Gastroesophageal sphincter (tissue), 3 donors: ENCODE data around the gene ZNF503.

Experiments used
- POLR2A ChIP-seq, 2 donors: fragments of 450-650 bp; IDR thresholded peaks; one replicate each; pipeline ENCODE4 v1.6.1; 2017; ENCODE audit warnings: antibody characterized with exemption in 2 of 2, mild to moderate bottlenecking in 2 of 2, moderate library complexity in 1 of 2
- POLR2AphosphoS5 ChIP-seq: sonication (generic); formaldehyde crosslinking; IDR thresholded peaks from one replicate; pipeline ENCODE4 v1.6.1; 2017; ENCODE audit warnings: antibody characterized with exemption
- TF ChIP-seq, protein P1 (sequence below), 4 experiments: fragments of 200-600 bp in 2 of 4; fragments of 450-650 bp in 2 of 4; sonication (generic) in 1 of 4; IDR thresholded peaks; one replicate each; pipeline ENCODE4 v1.5.1; 2017 to 2019; ENCODE audit warnings: antibody characterized with exemption in 4 of 4, mild to moderate bottlenecking in 2 of 4, moderate library complexity in 2 of 4

- TF ChIP-seq, protein P1, sequence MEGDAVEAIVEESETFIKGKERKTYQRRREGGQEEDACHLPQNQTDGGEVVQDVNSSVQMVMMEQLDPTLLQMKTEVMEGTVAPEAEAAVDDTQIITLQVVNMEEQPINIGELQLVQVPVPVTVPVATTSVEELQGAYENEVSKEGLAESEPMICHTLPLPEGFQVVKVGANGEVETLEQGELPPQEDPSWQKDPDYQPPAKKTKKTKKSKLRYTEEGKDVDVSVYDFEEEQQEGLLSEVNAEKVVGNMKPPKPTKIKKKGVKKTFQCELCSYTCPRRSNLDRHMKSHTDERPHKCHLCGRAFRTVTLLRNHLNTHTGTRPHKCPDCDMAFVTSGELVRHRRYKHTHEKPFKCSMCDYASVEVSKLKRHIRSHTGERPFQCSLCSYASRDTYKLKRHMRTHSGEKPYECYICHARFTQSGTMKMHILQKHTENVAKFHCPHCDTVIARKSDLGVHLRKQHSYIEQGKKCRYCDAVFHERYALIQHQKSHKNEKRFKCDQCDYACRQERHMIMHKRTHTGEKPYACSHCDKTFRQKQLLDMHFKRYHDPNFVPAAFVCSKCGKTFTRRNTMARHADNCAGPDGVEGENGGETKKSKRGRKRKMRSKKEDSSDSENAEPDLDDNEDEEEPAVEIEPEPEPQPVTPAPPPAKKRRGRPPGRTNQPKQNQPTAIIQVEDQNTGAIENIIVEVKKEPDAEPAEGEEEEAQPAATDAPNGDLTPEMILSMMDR (IDR thresholded peaks at IDR 0.05): no peak
- TF ChIP-seq POLR2A (IDR thresholded peaks at IDR 0.05) (no peak), POLR2AphosphoS5 (no peak)
Measured at GRCh38 chr10:75358132-75358531, 43.4 kb downstream of the ZNF503 start.
